Nephron (organoid): ENCODE measurements around the gene LONP2.

Source experiments
- H3K27ac Mint-ChIP-seq, 3 experiments: 2 replicates each; pipeline ENCODE4 v1.8.0; 2020; ENCODE audit warnings: mixed read lengths in 3 of 3, mild to moderate bottlenecking in 2 of 3, moderate library complexity in 1 of 3
- H3K27me3 Mint-ChIP-seq: 2 replicates; pipeline ENCODE4 v1.8.0; 2021; ENCODE audit warnings: low read depth, mild to moderate bottlenecking, moderate library complexity, mixed read lengths
- H3K36me3 Mint-ChIP-seq: 2 replicates; pipeline ENCODE4 v1.8.0; 2020; ENCODE audit warnings: low read depth, mixed read lengths
- H3K4me1 Mint-ChIP-seq: 2 replicates; pipeline ENCODE4 v1.8.0; 2020; ENCODE audit warnings: mixed read lengths
- H3K4me3 Mint-ChIP-seq, 3 experiments: 2 replicates each; pipeline ENCODE4 v1.8.0; 2020; ENCODE audit warnings: mild to moderate bottlenecking in 3 of 3, mixed read lengths in 3 of 3, moderate library complexity in 2 of 3
- H3K9me3 Mint-ChIP-seq: 2 replicates; pipeline ENCODE4 v1.8.0; 2020; ENCODE audit warnings: mixed read lengths
- CTCF ChIP-seq, 3 experiments: fragments of 200-600 bp; sonication (generic); IDR thresholded peaks; one replicate each; pipeline ENCODE4 v1.5.0; 2021; ENCODE audit warnings: antibody characterized with exemption in 3 of 3; ENCODE audit not compliant: unreplicated experiment in 3 of 3

Gene LONP2

GRCh38 chr16:48378276-48378675, 134.2 kb downstream of the LONP2 start:
- H3K4me3 Mint-ChIP-seq, result no peak overlapping the region
- no peak for TF ChIP-seq CTCF (IDR thresholded peaks at IDR 0.05; ENCODE audit: unreplicated experiment in 3 of 3)

GRCh38 chr16:48378836-48379235, 134.7 kb downstream of the LONP2 start:
- H3K27me3 Mint-ChIP-seq, result no peaks in the 10 kb centered on the region
- peak overlapping the region; percentile 8 to 13 (median 12) for H3K27ac Mint-ChIP-seq
- H3K36me3 Mint-ChIP-seq, result peaks cover 9% of the 10 kb centered on the region
- peaks cover 2% of the 10 kb centered on the region for H3K9me3 Mint-ChIP-seq
- peaks cover 56% of the 10 kb centered on the region for H3K4me1 Mint-ChIP-seq
- no peak for TF ChIP-seq CTCF (IDR thresholded peaks at IDR 0.05; ENCODE audit: unreplicated experiment in 3 of 3)
- H3K4me3 Mint-ChIP-seq, result no peak overlapping the region

More at GRCh38 chr16:48378276-48378675, 134.2 kb downstream of the LONP2 start:
- Mint-ChIP-seq H3K4me1 (peaks cover 51% of the 10 kb centered on the region), H3K36me3 (peaks cover 9% of the 10 kb centered on the region), H3K27ac (peak overlapping the region; percentile 8 to 13 (median 12)), H3K27me3 (no peaks in the 10 kb centered on the region), H3K9me3 (peaks cover 2% of the 10 kb centered on the region)

- Mint-ChIP-seq H3K27me3 (no peaks in the 10 kb centered on the region), H3K9me3 (peaks cover 2% of the 10 kb centered on the region)
- no peak for TF ChIP-seq CTCF (IDR thresholded peaks at IDR 0.05; ENCODE audit: unreplicated experiment in 3 of 3)
Observed at GRCh38 chr16:48381201-48381600, 137.1 kb downstream of the LONP2 start.

GRCh38 chr16:48382131-48382530, 138.0 kb downstream of the LONP2 start:
- Mint-ChIP-seq H3K4me3 (peak overlapping the region; percentile 75 to 84 (median 81)), H3K4me1 (peaks cover 49% of the 10 kb centered on the region), H3K36me3 (peaks cover 9% of the 10 kb centered on the region), H3K27me3 (no peaks in the 10 kb centered on the region), H3K27ac (peak overlapping the region in 2 of 3 experiments; percentile 73 to 91), H3K9me3 (peaks cover 2% of the 10 kb centered on the region)
- no peak for TF ChIP-seq CTCF (IDR thresholded peaks at IDR 0.05; ENCODE audit: unreplicated experiment in 3 of 3)

More at GRCh38 chr16:48381201-48381600, 137.1 kb downstream of the LONP2 start:
- Mint-ChIP-seq H3K4me3 (peak overlapping the region; percentile 20 to 61 (median 46)), H3K4me1 (peaks cover 57% of the 10 kb centered on the region), H3K27ac (peak overlapping the region in 2 of 3 experiments; percentile 21 to 57), H3K36me3 (peaks cover 9% of the 10 kb centered on the region)

- H3K4me3 Mint-ChIP-seq, result peak overlapping the region; percentile 89 to 95 (median 94)
- H3K27ac Mint-ChIP-seq, result peak overlapping the region; percentile 98 to 99 (median 99)
- H3K9me3 Mint-ChIP-seq, result peaks cover 2% of the 10 kb centered on the region
- peaks cover 46% of the 10 kb centered on the region for H3K4me1 Mint-ChIP-seq
- H3K27me3 Mint-ChIP-seq, result no peaks in the 10 kb centered on the region
- TF ChIP-seq CTCF (IDR thresholded peaks at IDR 0.05; ENCODE audit: unreplicated experiment in 3 of 3), result no peak
- H3K36me3 Mint-ChIP-seq, result peaks cover 9% of the 10 kb centered on the region
Observed at GRCh38 chr16:48383009-48383876, 139.1 kb downstream of the LONP2 start.
